K562 (cell line): Measurements from ENCODE around the gene HPS3. TPM values are rescaled to one million over a fixed set of nuclear protein-coding genes. Genes with fewer than 3 reads are reported as not detected.
A peak's percentile ranks its signal among the peaks of the same experiment; 100 is the strongest.

Experiments used
- ASH1L ChIP-seq: fragments of 450-650 bp; IDR thresholded peaks from 2 replicates; pipeline ENCODE4 v1.6.1; 2018; ENCODE audit warnings: borderline replicate concordance, mild to moderate bottlenecking, low read depth; ENCODE audit not compliant: partially characterized antibody
- ATF1 ChIP-seq, 2 experiments: fragments of 450-650 bp in 1 of 2; IDR thresholded peaks; 2 replicates each; pipeline ENCODE4 v1.6.1; 2016; ENCODE audit warnings: missing compliant biosample characterization in 1 of 2, missing genetic modification characterization in 1 of 2
- ELF2 ChIP-seq: fragments of 250-450 bp; sonication (Bioruptor Pico); IDR thresholded peaks from 2 replicates; pipeline ENCODE4 v1.5.0; 2021; ENCODE audit warnings: mild to moderate bottlenecking
- GABPB2 ChIP-seq: fragments of 250-450 bp; sonication (Bioruptor Pico); conservative IDR thresholded peaks from 2 replicates; pipeline ENCODE4 v1.5.1; 2021; ENCODE audit warnings: mild to moderate bottlenecking
- ILK ChIP-seq: fragments of 450-650 bp; IDR thresholded peaks from 2 replicates; pipeline ENCODE4 v1.6.1; 2016; ENCODE audit warnings: missing genetic modification characterization, low read depth, mild to moderate bottlenecking, missing compliant biosample characterization, moderate library complexity, borderline replicate concordance
- NCOA1 ChIP-seq: fragments of 450-650 bp; IDR thresholded peaks from 2 replicates; pipeline ENCODE4 v1.6.1; 2016; ENCODE audit warnings: low read depth
- NFXL1 ChIP-seq: fragments of 450-650 bp; formaldehyde crosslinking; IDR thresholded peaks from 2 replicates; pipeline ENCODE4 v1.4.0; 2021; ENCODE audit warnings: mild to moderate bottlenecking
- NR4A1 ChIP-seq, 2 experiments: fragments of 250-450 bp in 1 of 2; fragments of 450-650 bp in 1 of 2; sonication (Bioruptor Pico) in 1 of 2; IDR thresholded peaks; 2 replicates each; pipeline versions ENCODE4 v1.4.0 to v1.6.1; 2016 to 2020; ENCODE audit warnings: mild to moderate bottlenecking in 2 of 2, missing compliant biosample characterization in 1 of 2, missing genetic modification characterization in 1 of 2, moderate library complexity in 1 of 2
- NRF1 ChIP-seq, 2 experiments: fragments of 450-650 bp; IDR thresholded peaks in 1 of 2; conservative IDR thresholded peaks in 1 of 2; 2 replicates each; pipeline ENCODE4 v1.6.1; 2014; ENCODE audit warnings: mild to moderate bottlenecking in 2 of 2
- PHB ChIP-seq: fragments of 250-450 bp; sonication (Bioruptor Pico); IDR thresholded peaks from 2 replicates; pipeline ENCODE4 v1.5.0; 2021
- SIN3B ChIP-seq: fragments of 450-650 bp; IDR thresholded peaks from 2 replicates; pipeline ENCODE4 v1.6.1; 2017; ENCODE audit warnings: low read depth, mild to moderate bottlenecking, moderate library complexity
- STAT5B ChIP-seq: fragments of 250-450 bp; sonication (Bioruptor Pico); IDR thresholded peaks from 2 replicates; pipeline ENCODE4 v1.8.0; 2021; ENCODE audit warnings: mild to moderate bottlenecking, inconsistent platforms
- TCFL5 ChIP-seq: fragments of 250-450 bp; sonication (Bioruptor Pico); conservative IDR thresholded peaks from 2 replicates; pipeline ENCODE4 v1.6.1; 2021; ENCODE audit warnings: mild to moderate bottlenecking, moderate library complexity, matching md5 sums
- TEAD1 ChIP-seq, 2 experiments: fragments of 450-650 bp in 1 of 2; sonication (generic) in 1 of 2; formaldehyde crosslinking; IDR thresholded peaks; 2 replicates each; pipeline versions ENCODE4 v1.4.0 to v1.8.0; 2020 to 2022; ENCODE audit warnings: mild to moderate bottlenecking in 2 of 2, missing genetic modification reagents in 1 of 2
- ZNF174 ChIP-seq: fragments of 250-450 bp; sonication (Bioruptor Pico); IDR thresholded peaks from 2 replicates; pipeline ENCODE4 v1.4.0; 2020; ENCODE audit warnings: mild to moderate bottlenecking
- ZNF766 ChIP-seq: fragments of 200-800 bp; sonication (Bioruptor generic); conservative IDR thresholded peaks from 2 replicates; pipeline ENCODE4 v1.6.1; 2016; ENCODE audit warnings: missing genetic modification characterization, missing compliant biosample characterization
- polyA plus RNA-seq, 8 experiments: library from polyadenylated mRNA; depleted of rRNA in 4 of 8; stranded (reverse) in 5 of 8; unstranded in 3 of 8; fragments of >200 nt; fragmentation: Nextera tagmentation in 2 of 8; fragmentation: Illumina TruSeq in 1 of 8; extraction: Ambion mirVana in 2 of 8; extraction: Trizol in 1 of 8; gene quantifications; 2 replicates each; pipeline versions ENCODE4 v1.2.1 to v1.2.3, GENCODE V29; 2011 to 2014; ENCODE audit warnings: inconsistent platforms in 1 of 8, missing spikeins in 1 of 8
- total RNA-seq, 7 experiments: library from RNA; depleted of rRNA in 6 of 7; stranded (reverse); fragments of >200 nt in 6 of 7; fragmentation: Illumina TruSeq in 2 of 7; extraction: Trizol in 2 of 7; gene quantifications; 2 replicates each; pipeline versions ENCODE4 v1.2.1 to v1.2.3, GENCODE V29; 2011 to 2021; ENCODE audit warnings: low replicate concordance in 1 of 7
- TF ChIP-seq, protein P1 (sequence below): fragments of 450-650 bp; IDR thresholded peaks from 2 replicates; pipeline ENCODE4 v1.6.1; 2016; ENCODE audit warnings: missing biosample characterization, missing genetic modification characterization
- TF ChIP-seq, protein P2 (sequence below): IDR thresholded peaks from 2 replicates; pipeline ENCODE4 v1.6.1; 2011; ENCODE audit not compliant: insufficient read length; ENCODE audit errors: extremely low read depth
- TF ChIP-seq, protein P3 (sequence below): fragments of 450-650 bp; formaldehyde crosslinking; conservative IDR thresholded peaks from 2 replicates; pipeline ENCODE4 v1.4.0; 2022; ENCODE audit warnings: mild to moderate bottlenecking, missing genetic modification characterization
- TF ChIP-seq, protein P4 (sequence below): fragments of 250-450 bp; sonication (Bioruptor Pico); IDR thresholded peaks from 2 replicates; pipeline ENCODE4 v1.8.0; 2021; ENCODE audit warnings: borderline replicate concordance, mild to moderate bottlenecking, moderate library complexity; ENCODE audit not compliant: poor library complexity, severe bottlenecking
- TF ChIP-seq, protein P5 (sequence below): sonication (generic); formaldehyde crosslinking; IDR thresholded peaks from 2 replicates; pipeline ENCODE4 v1.8.0; 2022; ENCODE audit warnings: missing genetic modification reagents, mild to moderate bottlenecking, borderline replicate concordance
- TF ChIP-seq, protein P6 (sequence below): fragments of 200-800 bp; sonication (Bioruptor generic); IDR thresholded peaks from 2 replicates; pipeline ENCODE4 v1.6.1; 2017; ENCODE audit warnings: missing genetic modification characterization, missing compliant biosample characterization

Gene HPS3
- total and polyA plus RNA-seq, 9 of the 15 experiments (the other 6 are each of a cell fraction or from before 2014, with no cell fraction given), result 1.2 to 11.3 (median 7.6) TPM

DNA sequence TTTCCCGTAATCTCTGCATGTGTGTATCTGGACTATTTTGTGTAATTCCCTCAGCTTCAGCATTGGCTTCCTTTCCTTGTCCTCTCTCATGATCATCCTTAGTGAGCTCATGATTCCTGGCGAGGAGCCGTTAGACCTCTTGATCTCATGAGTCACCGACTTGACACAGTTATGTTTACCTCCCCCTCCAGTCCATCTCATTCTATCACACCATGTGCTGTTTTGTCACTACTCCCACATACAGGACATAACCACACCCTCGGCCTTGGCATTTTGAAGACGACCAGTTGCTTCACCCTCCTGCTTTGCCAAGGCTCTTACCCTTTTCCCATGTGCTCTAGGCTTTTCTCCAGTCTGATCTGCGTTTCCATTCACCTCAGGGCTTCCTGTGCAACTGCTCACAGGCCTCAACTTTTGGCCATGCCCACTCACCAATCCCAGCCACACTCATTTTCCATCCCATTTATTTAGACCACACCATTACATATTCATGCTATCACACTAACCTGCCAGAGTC is 50.7 kb downstream of the HPS3 start (continued):
- TF ChIP-seq ZNF766 (CRISPR knock-in tag), result peak; percentile 84
- TF ChIP-seq, protein P1, sequence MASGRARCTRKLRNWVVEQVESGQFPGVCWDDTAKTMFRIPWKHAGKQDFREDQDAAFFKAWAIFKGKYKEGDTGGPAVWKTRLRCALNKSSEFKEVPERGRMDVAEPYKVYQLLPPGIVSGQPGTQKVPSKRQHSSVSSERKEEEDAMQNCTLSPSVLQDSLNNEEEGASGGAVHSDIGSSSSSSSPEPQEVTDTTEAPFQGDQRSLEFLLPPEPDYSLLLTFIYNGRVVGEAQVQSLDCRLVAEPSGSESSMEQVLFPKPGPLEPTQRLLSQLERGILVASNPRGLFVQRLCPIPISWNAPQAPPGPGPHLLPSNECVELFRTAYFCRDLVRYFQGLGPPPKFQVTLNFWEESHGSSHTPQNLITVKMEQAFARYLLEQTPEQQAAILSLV (tag), result no peak
- TF ChIP-seq TEAD1 (CRISPR knock-in tag; IDR thresholded peaks at IDR 0.05), result peak in 1 of 2 experiments; percentile 69; a peak in 2 of 4 replicates
- no peak for TF ChIP-seq NRF1 (conservative IDR thresholded peaks at IDR 0.05 in 1 of 2, IDR thresholded peaks at IDR 0.05 in 1 of 2)
- TF ChIP-seq, protein P2, sequence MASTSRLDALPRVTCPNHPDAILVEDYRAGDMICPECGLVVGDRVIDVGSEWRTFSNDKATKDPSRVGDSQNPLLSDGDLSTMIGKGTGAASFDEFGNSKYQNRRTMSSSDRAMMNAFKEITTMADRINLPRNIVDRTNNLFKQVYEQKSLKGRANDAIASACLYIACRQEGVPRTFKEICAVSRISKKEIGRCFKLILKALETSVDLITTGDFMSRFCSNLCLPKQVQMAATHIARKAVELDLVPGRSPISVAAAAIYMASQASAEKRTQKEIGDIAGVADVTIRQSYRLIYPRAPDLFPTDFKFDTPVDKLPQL, result no peak
- no peak for TF ChIP-seq STAT5B
- TF ChIP-seq NR4A1 (CRISPR knock-in tag; IDR thresholded peaks at IDR 0.05), result no peak
- TF ChIP-seq NR4A1 (tag; IDR thresholded peaks at IDR 0.05), result no peak
- TF ChIP-seq TCFL5, result no peak
- TF ChIP-seq ASH1L, result no peak
- TF ChIP-seq, protein P3, sequence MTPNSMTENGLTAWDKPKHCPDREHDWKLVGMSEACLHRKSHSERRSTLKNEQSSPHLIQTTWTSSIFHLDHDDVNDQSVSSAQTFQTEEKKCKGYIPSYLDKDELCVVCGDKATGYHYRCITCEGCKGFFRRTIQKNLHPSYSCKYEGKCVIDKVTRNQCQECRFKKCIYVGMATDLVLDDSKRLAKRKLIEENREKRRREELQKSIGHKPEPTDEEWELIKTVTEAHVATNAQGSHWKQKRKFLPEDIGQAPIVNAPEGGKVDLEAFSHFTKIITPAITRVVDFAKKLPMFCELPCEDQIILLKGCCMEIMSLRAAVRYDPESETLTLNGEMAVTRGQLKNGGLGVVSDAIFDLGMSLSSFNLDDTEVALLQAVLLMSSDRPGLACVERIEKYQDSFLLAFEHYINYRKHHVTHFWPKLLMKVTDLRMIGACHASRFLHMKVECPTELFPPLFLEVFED (CRISPR knock-in tag), result peak; percentile 45; the same call in 1 of the 2 replicates
- TF ChIP-seq ELF2 (CRISPR knock-in tag), result no peak
- TF ChIP-seq ZNF174 (CRISPR knock-in tag), result no peak
- TF ChIP-seq, protein P4, sequence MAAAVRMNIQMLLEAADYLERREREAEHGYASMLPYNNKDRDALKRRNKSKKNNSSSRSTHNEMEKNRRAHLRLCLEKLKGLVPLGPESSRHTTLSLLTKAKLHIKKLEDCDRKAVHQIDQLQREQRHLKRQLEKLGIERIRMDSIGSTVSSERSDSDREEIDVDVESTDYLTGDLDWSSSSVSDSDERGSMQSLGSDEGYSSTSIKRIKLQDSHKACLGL, result no peak
- TF ChIP-seq PHB, result no peak
- no peak for TF ChIP-seq ILK (tag)
- TF ChIP-seq, protein P5, sequence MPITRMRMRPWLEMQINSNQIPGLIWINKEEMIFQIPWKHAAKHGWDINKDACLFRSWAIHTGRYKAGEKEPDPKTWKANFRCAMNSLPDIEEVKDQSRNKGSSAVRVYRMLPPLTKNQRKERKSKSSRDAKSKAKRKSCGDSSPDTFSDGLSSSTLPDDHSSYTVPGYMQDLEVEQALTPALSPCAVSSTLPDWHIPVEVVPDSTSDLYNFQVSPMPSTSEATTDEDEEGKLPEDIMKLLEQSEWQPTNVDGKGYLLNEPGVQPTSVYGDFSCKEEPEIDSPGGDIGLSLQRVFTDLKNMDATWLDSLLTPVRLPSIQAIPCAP (CRISPR knock-in tag), result no peak
- no peak for TF ChIP-seq SIN3B
- no peak for TF ChIP-seq GABPB2 (CRISPR knock-in tag)
- no peak for TF ChIP-seq NFXL1
- TF ChIP-seq NCOA1, result peak; percentile 72; the same call in 1 of the 2 replicates
- TF ChIP-seq, protein P6, sequence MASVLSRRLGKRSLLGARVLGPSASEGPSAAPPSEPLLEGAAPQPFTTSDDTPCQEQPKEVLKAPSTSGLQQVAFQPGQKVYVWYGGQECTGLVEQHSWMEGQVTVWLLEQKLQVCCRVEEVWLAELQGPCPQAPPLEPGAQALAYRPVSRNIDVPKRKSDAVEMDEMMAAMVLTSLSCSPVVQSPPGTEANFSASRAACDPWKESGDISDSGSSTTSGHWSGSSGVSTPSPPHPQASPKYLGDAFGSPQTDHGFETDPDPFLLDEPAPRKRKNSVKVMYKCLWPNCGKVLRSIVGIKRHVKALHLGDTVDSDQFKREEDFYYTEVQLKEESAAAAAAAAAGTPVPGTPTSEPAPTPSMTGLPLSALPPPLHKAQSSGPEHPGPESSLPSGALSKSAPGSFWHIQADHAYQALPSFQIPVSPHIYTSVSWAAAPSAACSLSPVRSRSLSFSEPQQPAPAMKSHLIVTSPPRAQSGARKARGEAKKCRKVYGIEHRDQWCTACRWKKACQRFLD (CRISPR knock-in tag), result peak; percentile 89
- no peak for TF ChIP-seq ATF1 (CRISPR knock-in tag; IDR thresholded peaks at IDR 0.05)
- peak; percentile 83 for TF ChIP-seq ATF1 (tag; IDR thresholded peaks at IDR 0.05)
